Neuronal stem cell (in vitro differentiated cells): ENCODE measurements around the gene RHOU.

Experiments
- DNase-seq: peaks from one replicate; pipeline ENCODE4 v3.0.0-alpha.2; 2013; ENCODE audit warnings: low spot score
- H2AFZ ChIP-seq: one replicate; pipeline ENCODE4 v1.6.1; 2013; ENCODE audit warnings: mild to moderate bottlenecking, low read length, inconsistent platforms
- H2AK5ac ChIP-seq: 2 replicates; pipeline ENCODE4 v1.6.1; 2013; ENCODE audit warnings: low read depth, mild to moderate bottlenecking, inconsistent platforms, low read length, moderate library complexity, mixed read lengths
- H2BK120ac ChIP-seq: 2 replicates; pipeline ENCODE4 v1.6.1; 2013; ENCODE audit warnings: low read depth, mild to moderate bottlenecking, inconsistent platforms, low read length, moderate library complexity, mixed read lengths
- H2BK12ac ChIP-seq: one replicate; pipeline ENCODE4 v1.6.1; 2013; ENCODE audit warnings: low read length, inconsistent platforms
- H2BK15ac ChIP-seq: 2 replicates; pipeline ENCODE4 v1.6.1; 2013; ENCODE audit warnings: mild to moderate bottlenecking, low read length, inconsistent platforms, mixed read lengths
- H2BK5ac ChIP-seq: one replicate; pipeline ENCODE4 v1.6.1; 2013; ENCODE audit warnings: inconsistent platforms, mild to moderate bottlenecking, low read length, moderate library complexity
- H3K14ac ChIP-seq: one replicate; pipeline ENCODE4 v1.6.1; 2013; ENCODE audit warnings: low read length, inconsistent platforms
- H3K18ac ChIP-seq: 2 replicates; pipeline ENCODE4 v1.6.1; 2013; ENCODE audit warnings: low read length, inconsistent platforms
- H3K23ac ChIP-seq: 2 replicates; pipeline ENCODE4 v1.6.1; 2013; ENCODE audit warnings: low read depth, mild to moderate bottlenecking, mixed read lengths, low read length, inconsistent platforms; ENCODE audit not compliant: poor library complexity
- H3K27ac ChIP-seq: replicated peaks from 3 replicates; pipeline ENCODE4 v1.5.1; 2013; ENCODE audit warnings: low read length, inconsistent platforms
- H3K27me3 ChIP-seq, 3 experiments: 2 replicates each; pipeline ENCODE4 v1.6.1; 2013; ENCODE audit warnings: low read length in 3 of 3, mild to moderate bottlenecking in 2 of 3, inconsistent platforms in 1 of 3, low read depth in 1 of 3, mixed read lengths in 1 of 3, moderate library complexity in 1 of 3; ENCODE audit not compliant: control insufficient read depth in 3 of 3, insufficient read depth in 3 of 3
- H3K36me3 ChIP-seq, 2 donors: replicated peaks in 1 of 2; 2 replicates each; pipeline ENCODE4 v1.6.1; 2013; ENCODE audit warnings: low read length in 2 of 2; ENCODE audit not compliant: control insufficient read depth in 2 of 2, insufficient read depth in 2 of 2
- H3K4ac ChIP-seq: 2 replicates; pipeline ENCODE4 v1.6.1; 2013; ENCODE audit warnings: inconsistent platforms, mild to moderate bottlenecking, low read length, moderate library complexity
- H3K4me1 ChIP-seq, 2 donors: 1 replicate in 1 of 2; 2 replicates in 1 of 2; pipeline ENCODE4 v1.6.1; 2013; ENCODE audit warnings: low read length in 2 of 2, low read depth in 1 of 2; ENCODE audit not compliant: control insufficient read depth in 2 of 2, insufficient read depth in 1 of 2
- H3K4me2 ChIP-seq: one replicate; pipeline ENCODE4 v1.6.1; 2013; ENCODE audit warnings: mild to moderate bottlenecking, low read length, inconsistent platforms; ENCODE audit not compliant: insufficient read depth, poor library complexity, severe bottlenecking
- H3K4me3 ChIP-seq, 2 donors: 2 replicates each; pipeline ENCODE4 v1.5.1; 2013; ENCODE audit warnings: low read length in 2 of 2, mild to moderate bottlenecking in 2 of 2, inconsistent platforms in 1 of 2, moderate library complexity in 1 of 2
- H3K79me1 ChIP-seq: one replicate; pipeline ENCODE4 v1.6.1; 2013; ENCODE audit warnings: low read depth, mild to moderate bottlenecking, inconsistent platforms, low read length, moderate library complexity
- H3K9ac ChIP-seq: one replicate; pipeline ENCODE4 v1.6.1; 2013; ENCODE audit warnings: mild to moderate bottlenecking, low read depth, low read length, inconsistent platforms; ENCODE audit not compliant: poor library complexity
- H3K9me3 ChIP-seq, 2 donors: replicated peaks in 1 of 2; 2 replicates each; pipeline versions ENCODE3 to v1.6.1; 2013; ENCODE audit warnings: low read length in 2 of 2, mild to moderate bottlenecking in 2 of 2, inconsistent platforms in 1 of 2, low read depth in 1 of 2, mixed read lengths in 1 of 2, moderate library complexity in 1 of 2; ENCODE audit not compliant: control insufficient read depth in 2 of 2, insufficient read depth in 1 of 2
- H4K8ac ChIP-seq: one replicate; pipeline ENCODE4 v1.6.1; 2013; ENCODE audit warnings: low read depth, mild to moderate bottlenecking, inconsistent platforms, low read length, moderate library complexity
- H4K91ac ChIP-seq: one replicate; pipeline ENCODE4 v1.6.1; 2013; ENCODE audit warnings: low read length, low read depth, mild to moderate bottlenecking, inconsistent platforms; ENCODE audit not compliant: poor library complexity
- WGBS, 2 donors: extraction: QIAGEN DNeasy Blood & Tissue Kit; methylation state at CpG; one replicate each; pipeline ENCODE4 v1.1.7; 2013; ENCODE audit warnings: missing lambda C conversion rate in 2 of 2, mixed read lengths in 1 of 2; ENCODE audit not compliant: insufficient read length in 2 of 2, insufficient replicate concordance in 1 of 2; ENCODE audit errors: extremely low coverage in 2 of 2; 5-methylcytosine and 5-hydroxymethylcytosine counted together

Gene RHOU

DNA sequence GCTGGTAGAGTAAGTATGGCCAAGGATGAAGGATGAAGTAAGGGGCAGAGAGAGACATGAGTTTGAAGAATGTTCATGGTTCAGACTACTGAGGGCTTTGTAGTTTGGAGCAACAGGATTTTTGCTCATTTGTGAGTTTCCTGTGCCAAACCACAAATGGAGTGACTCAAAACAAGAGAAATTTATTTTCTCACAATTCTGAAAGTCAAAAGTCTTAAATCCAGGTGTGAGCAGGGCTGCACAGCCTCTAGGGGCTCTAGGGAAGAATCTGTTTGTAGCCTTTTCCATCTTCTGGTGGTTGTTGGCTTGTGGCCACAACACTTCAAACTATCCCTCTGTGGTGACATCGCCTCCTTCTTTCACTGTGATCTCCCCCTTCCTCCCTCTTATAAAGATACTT lies 58.9 kb downstream of the RHOU start:
- Histone ChIP-seq H4K91ac (no peak overlapping the region), H3K79me1 (no peaks in the 10 kb centered on the region), H3K27ac (no peak overlapping the region), H3K4me1 (peaks cover 0 to 9% of the 10 kb centered on the region in 2 donors), H2AK5ac (no peak overlapping the region), H3K4ac (no peak overlapping the region), H3K23ac (no peak overlapping the region), H3K9me3 (no peaks in the 10 kb centered on the region), H3K27me3 (no peaks in the 10 kb centered on the region), H2BK12ac (no peak overlapping the region), H3K9ac (no peak overlapping the region), H2BK5ac (no peak overlapping the region), H2BK120ac (no peak overlapping the region), H4K8ac (no peak overlapping the region), H2AFZ (no peak overlapping the region), H3K18ac (no peak overlapping the region), H3K4me3 (no peak overlapping the region), H2BK15ac (no peak overlapping the region), H3K14ac (no peak overlapping the region), H3K36me3 (no peaks in the 10 kb centered on the region), H3K4me2 (no peak overlapping the region)
- no peak for DNase-seq
- WGBS, 2 donors = no CpG with 5 or more reads among the region's 1 CpG

DNA sequence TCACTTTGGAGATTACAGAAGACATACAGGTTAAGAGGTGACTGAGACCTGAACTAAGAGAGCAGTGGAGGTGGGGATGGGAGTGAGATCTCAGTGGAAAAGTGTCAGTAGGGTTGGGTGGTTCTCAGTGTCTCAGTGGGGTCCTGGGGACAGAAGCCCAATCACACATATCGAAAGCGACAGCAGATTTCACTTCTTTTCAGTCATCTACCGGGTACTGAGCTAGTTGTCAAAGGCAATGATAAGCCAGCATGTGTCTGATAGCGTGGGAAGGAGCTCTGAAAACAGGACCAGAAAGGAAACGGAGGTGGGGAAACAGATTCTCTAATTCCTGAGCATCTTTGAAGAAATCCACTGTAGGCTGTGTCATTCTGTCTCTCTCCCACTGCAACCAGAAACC lies 59.5 kb downstream of the RHOU start:
- no peak overlapping the region for H3K4me2 ChIP-seq
- no peak overlapping the region for H3K14ac ChIP-seq
- no peak overlapping the region for H3K9ac ChIP-seq
- H2BK15ac ChIP-seq = no peak overlapping the region
- H3K27me3 ChIP-seq = no peaks in the 10 kb centered on the region
- H2BK120ac ChIP-seq = no peak overlapping the region
- WGBS, 2 donors = no CpG with 5 or more reads among the region's 5 CpGs
- no peak overlapping the region for H2BK12ac ChIP-seq
- H2AFZ ChIP-seq = no peak overlapping the region
- H3K36me3 ChIP-seq = no peaks in the 10 kb centered on the region
- peaks cover 0 to 9% of the 10 kb centered on the region in 2 donors for H3K4me1 ChIP-seq
- no peak for DNase-seq
- no peak overlapping the region for H2AK5ac ChIP-seq
- H3K79me1 ChIP-seq = no peaks in the 10 kb centered on the region
- no peak overlapping the region for H3K27ac ChIP-seq
- no peak overlapping the region for H3K23ac ChIP-seq
- no peak overlapping the region for H2BK5ac ChIP-seq
- no peak overlapping the region for H3K18ac ChIP-seq
- H4K91ac ChIP-seq = no peak overlapping the region
- no peaks in the 10 kb centered on the region for H3K9me3 ChIP-seq
- H3K4me3 ChIP-seq = no peak overlapping the region
- no peak overlapping the region for H4K8ac ChIP-seq
- no peak overlapping the region for H3K4ac ChIP-seq

DNA sequence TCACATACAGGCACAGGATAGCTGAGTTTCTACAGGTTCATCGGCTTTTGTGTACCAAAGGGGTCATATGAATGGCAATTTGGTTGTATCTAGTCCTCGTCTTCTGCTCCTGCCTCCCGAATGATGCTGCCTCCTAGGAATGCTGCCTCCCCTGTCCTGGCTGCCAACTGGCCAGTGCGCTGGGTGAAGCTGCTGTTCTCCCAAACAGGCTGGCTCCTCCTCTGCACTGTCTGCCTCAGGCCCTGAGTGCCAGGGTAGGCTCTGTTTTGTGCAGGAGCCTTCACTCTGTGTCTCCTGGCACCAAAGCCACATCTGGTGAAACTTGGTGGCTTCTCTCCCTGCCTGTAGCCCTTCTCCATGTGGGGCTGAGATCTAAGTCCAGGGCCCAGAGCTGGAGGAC lies 60.3 kb downstream of the RHOU start:
- WGBS, 2 donors = no CpG with 5 or more reads among the region's 4 CpGs
- Histone ChIP-seq H3K27me3 (no peaks in the 10 kb centered on the region), H3K14ac (no peak overlapping the region), H3K4ac (peak overlapping the region; percentile 72), H2AK5ac (peak overlapping the region; percentile 81), H4K91ac (no peak overlapping the region), H3K79me1 (no peaks in the 10 kb centered on the region), H3K4me1 (peaks cover 0 to 9% of the 10 kb centered on the region in 2 donors), H3K9ac (no peak overlapping the region), H4K8ac (no peak overlapping the region), H3K27ac (no peak overlapping the region), H2AFZ (no peak overlapping the region), H2BK120ac (peak overlapping the region; percentile 27), H3K18ac (peak overlapping the region; percentile 84), H2BK5ac (no peak overlapping the region), H3K23ac (no peak overlapping the region), H3K9me3 (no peaks in the 10 kb centered on the region), H2BK15ac (peak overlapping the region; percentile 82), H3K4me3 (no peak overlapping the region), H3K4me2 (no peak overlapping the region), H3K36me3 (no peaks in the 10 kb centered on the region), H2BK12ac (peak overlapping the region; percentile 61)
- DNase-seq = no peak
